Testis (tissue), 2 donors: ENCODE measurements around the gene ASTL.
"Not testable (repeated sequence)": the region's sequence is repeated elsewhere in the genome, so short reads cannot be mapped to it uniquely, and the experiment has no call there.

Source experiments
- CTCF ChIP-seq, 3 experiments: fragments of 450-650 bp in 2 of 3; fragments of 200-600 bp in 1 of 3; sonication (generic) in 1 of 3; IDR thresholded peaks; one replicate each; pipeline ENCODE4 v1.5.1; 2016 to 2019; ENCODE audit warnings: antibody characterized with exemption in 3 of 3, mild to moderate bottlenecking in 2 of 3, moderate library complexity in 1 of 3
- POLR2A ChIP-seq: fragments of 450-650 bp; IDR thresholded peaks from one replicate; pipeline ENCODE4 v1.6.1; 2017; ENCODE audit warnings: antibody characterized with exemption, mild to moderate bottlenecking, moderate library complexity

- TF ChIP-seq CTCF (IDR thresholded peaks at IDR 0.05); POLR2A: not testable (repeated sequence)
Observed at GRCh38 chr2:96160366-96160765, 22.1 kb upstream of the ASTL start.
